ENCODE results near the gene MGAT4A.

- TF ChIP-seq E2F6 (IDR thresholded peaks at IDR 0.05): no peak
- TF ChIP-seq EGR1 (IDR thresholded peaks at IDR 0.05; ENCODE audit: borderline replicate concordance, low read depth, low read length): no peak
- no peak for TF ChIP-seq MAX (IDR thresholded peaks at IDR 0.05)
- no peak for TF ChIP-seq CTCF (IDR thresholded peaks at IDR 0.05; ENCODE audit: control extremely low read depth in 1 of 3, insufficient read depth in 1 of 3, low read depth in 1 of 3, low read length in 3 of 3)
- TF ChIP-seq POLR2AphosphoS5 (IDR thresholded peaks at IDR 0.05; ENCODE audit: low read depth, low read length): no peak
- TF ChIP-seq EZH2 (IDR thresholded peaks at IDR 0.05; ENCODE audit: low read depth, low read length, severe bottlenecking): no peak
- TF ChIP-seq POLR2A (IDR thresholded peaks at IDR 0.05; ENCODE audit: control extremely low read depth in 1 of 2, low read depth in 2 of 2, low read length in 2 of 2): no peak
Observed at GRCh38 chr2:98734823-98735260, 3.9 kb upstream of the MGAT4A start.

Measured in H1 (cell line).